Measurements from ENCODE around the gene CLPSL1. TPM values are rescaled to one million over a fixed set of nuclear protein-coding genes. Genes with fewer than 3 reads are reported as not detected.

Gene CLPSL1
- total and polyA plus RNA-seq, 2 of the 13 experiments (the other 11 are each of a cell fraction or from before 2014, with no cell fraction given): not detected

GRCh38 chr6:35804996-35805736 lies 24.3 kb downstream of the CLPSL1 start, which contains the start of gene LHFPL5 (continued):
- TF ChIP-seq ATF4 (CRISPR knock-in tag; IDR thresholded peaks at IDR 0.05): peak in 1 of 2 experiments; percentile 88; a peak in 2 of 4 replicates
- peak; percentile 95 for TF ChIP-seq ATF2 (CRISPR knock-in tag; IDR thresholded peaks at IDR 0.05)
- TF ChIP-seq MIER3 (CRISPR knock-in tag; IDR thresholded peaks at IDR 0.05; ENCODE audit: borderline replicate concordance): peak; percentile 94; the same call in 1 of the 2 replicates
- TF ChIP-seq RBFOX2 (IDR thresholded peaks at IDR 0.05; ENCODE audit: low read depth, low read length): no peak
- TF ChIP-seq NKX3-1 (CRISPR knock-in tag; IDR thresholded peaks at IDR 0.05): peak; percentile 99
- peak; percentile 98 for TF ChIP-seq KLF12 (CRISPR knock-in tag; IDR thresholded peaks at IDR 0.05; ENCODE audit: borderline replicate concordance)
- TF ChIP-seq ZNF12 (CRISPR knock-in tag; IDR thresholded peaks at IDR 0.05): peak; percentile 93
- TF ChIP-seq ZMYM3 (CRISPR knock-in tag; IDR thresholded peaks at IDR 0.05): no peak
- TF ChIP-seq FLYWCH1 (CRISPR knock-in tag; IDR thresholded peaks at IDR 0.05): peak; percentile 94
- TF ChIP-seq ONECUT2 (CRISPR knock-in tag; IDR thresholded peaks at IDR 0.05): peak; percentile 78
- peak; percentile 95 for TF ChIP-seq ZBTB1 (CRISPR knock-in tag; IDR thresholded peaks at IDR 0.05; ENCODE audit: borderline replicate concordance)
- peak; percentile 96 for TF ChIP-seq GPN1 (CRISPR knock-in tag; IDR thresholded peaks at IDR 0.05; ENCODE audit: borderline replicate concordance)
- TF ChIP-seq NCOR1 (IDR thresholded peaks at IDR 0.05; ENCODE audit: borderline replicate concordance, low read length): no peak
- peak; percentile 85 for TF ChIP-seq BCL6 (CRISPR knock-in tag; IDR thresholded peaks at IDR 0.05)
- TF ChIP-seq TSC22D2 (CRISPR knock-in tag; IDR thresholded peaks at IDR 0.05; ENCODE audit: borderline replicate concordance): peak; percentile 100
- no peak for TF ChIP-seq MBD4 (IDR thresholded peaks at IDR 0.05; ENCODE audit: borderline replicate concordance, low read length)
- peak; percentile 97; the same call in 1 of the 2 replicates for TF ChIP-seq AKNA (CRISPR knock-in tag; IDR thresholded peaks at IDR 0.05; ENCODE audit: borderline replicate concordance)
- TF ChIP-seq GTF3A (CRISPR knock-in tag; conservative IDR thresholded peaks at IDR 0.05): no peak
- TF ChIP-seq ZNF44 (CRISPR knock-in tag; IDR thresholded peaks at IDR 0.05): peak; percentile 97; the same call in 1 of the 2 replicates
- peak; percentile 100 for TF ChIP-seq WIZ (CRISPR knock-in tag; IDR thresholded peaks at IDR 0.05)
- peak; percentile 78; the same call in 1 of the 2 replicates for TF ChIP-seq KMT2A (CRISPR knock-in tag; IDR thresholded peaks at IDR 0.05)
- peak; percentile 99 for TF ChIP-seq ZNF124 (CRISPR knock-in tag; IDR thresholded peaks at IDR 0.05)
